A673 (cell line): Measurements from ENCODE around the gene MIEN1. TPM values are rescaled to one million over a fixed set of nuclear protein-coding genes. Genes with fewer than 3 reads are reported as not detected.

ENCODE experiments used
- BruUV-seq: library from RNA; stranded (reverse); fragments of 400-500 nt; replicated peaks from 2 replicates; lab custom pipeline; 2021; lab: Mats Ljungman, UMichigan
- CTCF ChIA-PET: fragments of 300-600 bp; sonication (Branson Sonifier 250); formaldehyde crosslinking; loops from one replicate; lab custom pipeline; 2022; ENCODE audit warnings: antibody characterized with exemption; lab: Charles Lee
- POLR2A ChIA-PET: fragments of 300-600 bp; sonication (Branson Sonifier 250); formaldehyde crosslinking; loops from one replicate; lab custom pipeline; 2022; ENCODE audit warnings: antibody characterized with exemption; ENCODE audit not compliant: low non-redundant PET; lab: Charles Lee
- DNase-seq: peaks from one replicate; pipeline ENCODE4 v3.0.0-alpha.2; 2015; ENCODE audit warnings: low spot score
- H3K27ac ChIP-seq: fragments of 200-600 bp; sonication (generic); 2 replicates; pipeline ENCODE4 v1.5.1; 2016; ENCODE audit warnings: mixed run types, low read depth, mild to moderate bottlenecking, mixed read lengths, antibody characterized with exemption, low read length; ENCODE audit not compliant: poor library complexity, severe bottlenecking
- H3K27me3 ChIP-seq: fragments of 200-600 bp; sonication (generic); replicated peaks from 2 replicates; pipeline ENCODE4 v1.6.1; 2017; ENCODE audit warnings: mixed run types, low read depth, mild to moderate bottlenecking, mixed read lengths, antibody characterized with exemption, low read length; ENCODE audit not compliant: insufficient read depth, poor library complexity
- H3K36me3 ChIP-seq: fragments of 200-600 bp; sonication (generic); 2 replicates; pipeline ENCODE4 v1.6.1; 2016; ENCODE audit warnings: mixed run types, mild to moderate bottlenecking, mixed read lengths, antibody characterized with exemption, low read length; ENCODE audit not compliant: insufficient read depth, poor library complexity, severe bottlenecking
- H3K4me1 ChIP-seq: fragments of 200-600 bp; sonication (generic); 2 replicates; pipeline ENCODE4 v1.6.1; 2017; ENCODE audit warnings: mixed run types, mild to moderate bottlenecking, mixed read lengths, antibody characterized with exemption, low read length; ENCODE audit not compliant: insufficient read depth, poor library complexity, severe bottlenecking
- H3K4me3 ChIP-seq: fragments of 200-600 bp; sonication (generic); 2 replicates; pipeline ENCODE4 v1.5.1; 2016; ENCODE audit warnings: low read depth, mixed run types, mild to moderate bottlenecking, mixed read lengths, low read length; ENCODE audit not compliant: poor library complexity, severe bottlenecking
- H3K9me3 ChIP-seq: fragments of 200-600 bp; sonication (generic); 2 replicates; pipeline ENCODE4 v1.6.1; 2016; ENCODE audit warnings: mixed run types, low read depth, mild to moderate bottlenecking, mixed read lengths, antibody characterized with exemption, low read length; ENCODE audit not compliant: poor library complexity, severe bottlenecking
- CTCF ChIP-seq: fragments of 300-800, 200-600 bp; sonication (generic); conservative IDR thresholded peaks from 2 replicates; pipeline ENCODE4 v1.5.1; 2017; ENCODE audit warnings: low read depth, mild to moderate bottlenecking, antibody characterized with exemption, low read length, moderate library complexity, mixed read lengths
- EZH2 ChIP-seq: fragments of 200-600 bp; sonication (generic); IDR thresholded peaks from 2 replicates; pipeline ENCODE4 v1.6.1; 2017; ENCODE audit warnings: borderline replicate concordance, low read depth, mild to moderate bottlenecking, mixed read lengths, antibody characterized with exemption, low read length; ENCODE audit not compliant: poor library complexity, severe bottlenecking
- intact Hi-C: fragments of 100-400 bp; cut with micrococcal nuclease; formaldehyde crosslinking; loops from one replicate; pipeline ENCODE4 v1.10.0; 2022; ENCODE audit not compliant: unreplicated experiment
- total RNA-seq: library from RNA; stranded (reverse); gene quantifications from 2 replicates; pipeline ENCODE4 v1.2.3, GENCODE V29; 2021

Gene MIEN1
- total RNA-seq, 1 experiment from 2014 or later, result 30.5 TPM

DNA sequence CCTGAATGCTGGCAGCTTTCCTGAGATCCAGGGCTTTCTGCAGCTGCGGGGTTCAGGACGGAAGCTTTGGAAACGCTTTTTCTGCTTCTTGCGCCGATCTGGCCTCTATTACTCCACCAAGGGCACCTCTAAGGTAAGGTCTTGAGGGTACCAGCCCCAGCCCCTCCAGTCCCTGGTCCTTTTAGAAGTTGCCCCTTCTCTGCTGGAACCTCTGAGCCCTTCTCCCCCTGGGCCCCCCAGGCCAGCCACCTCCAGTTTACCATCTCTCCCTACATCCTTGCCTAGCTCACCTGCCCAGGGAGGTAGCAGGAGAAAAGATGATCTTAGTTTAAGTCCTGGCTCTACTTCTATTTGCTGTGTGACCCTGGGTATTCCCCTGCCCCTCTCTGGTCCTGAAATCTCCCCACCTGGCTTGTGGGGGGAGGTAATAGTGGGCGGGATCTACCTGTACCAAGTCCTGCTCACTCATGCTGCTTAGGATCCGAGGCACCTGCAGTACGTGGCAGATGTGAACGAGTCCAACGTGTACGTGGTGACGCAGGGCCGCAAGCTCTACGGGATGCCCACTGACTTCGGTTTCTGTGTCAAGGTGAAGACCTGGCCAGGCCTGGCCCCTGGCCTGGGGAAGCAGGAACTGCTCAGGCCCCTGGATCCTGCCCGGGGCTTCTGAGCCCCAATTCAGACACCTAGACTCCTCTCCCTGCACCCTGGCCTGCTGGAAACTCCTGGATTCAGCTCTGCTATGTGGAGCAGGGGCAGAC lies 13.9 kb upstream of the MIEN1 start:
- BruUV-seq, result no TSS peak
- Histone ChIP-seq H3K27ac (no peak overlapping the region), H3K36me3 (no peaks in the 10 kb centered on the region), H3K9me3 (no peaks in the 10 kb centered on the region), H3K4me1 (no peaks in the 10 kb centered on the region), H3K27me3 (no peaks in the 10 kb centered on the region), H3K4me3 (no peak overlapping the region)
- CTCF ChIA-PET, result no interaction called here
- DNase-seq, result no peak
- TF ChIP-seq CTCF, result no peak
- TF ChIP-seq EZH2, result no peak
- POLR2A ChIA-PET, result interaction anchor here (0.6 kb wide), 1 partner anchor 1385 kb away, joined by 3 read pairs; no protein-coding TSS in a partner anchor
- intact Hi-C loops, result no loop called here

GRCh38 chr17:39742856-39743436 lies 12.6 kb upstream of the MIEN1 start:
- POLR2A ChIA-PET, result no interaction called here
- TF ChIP-seq CTCF (no peak), EZH2 (no peak)

DNA sequence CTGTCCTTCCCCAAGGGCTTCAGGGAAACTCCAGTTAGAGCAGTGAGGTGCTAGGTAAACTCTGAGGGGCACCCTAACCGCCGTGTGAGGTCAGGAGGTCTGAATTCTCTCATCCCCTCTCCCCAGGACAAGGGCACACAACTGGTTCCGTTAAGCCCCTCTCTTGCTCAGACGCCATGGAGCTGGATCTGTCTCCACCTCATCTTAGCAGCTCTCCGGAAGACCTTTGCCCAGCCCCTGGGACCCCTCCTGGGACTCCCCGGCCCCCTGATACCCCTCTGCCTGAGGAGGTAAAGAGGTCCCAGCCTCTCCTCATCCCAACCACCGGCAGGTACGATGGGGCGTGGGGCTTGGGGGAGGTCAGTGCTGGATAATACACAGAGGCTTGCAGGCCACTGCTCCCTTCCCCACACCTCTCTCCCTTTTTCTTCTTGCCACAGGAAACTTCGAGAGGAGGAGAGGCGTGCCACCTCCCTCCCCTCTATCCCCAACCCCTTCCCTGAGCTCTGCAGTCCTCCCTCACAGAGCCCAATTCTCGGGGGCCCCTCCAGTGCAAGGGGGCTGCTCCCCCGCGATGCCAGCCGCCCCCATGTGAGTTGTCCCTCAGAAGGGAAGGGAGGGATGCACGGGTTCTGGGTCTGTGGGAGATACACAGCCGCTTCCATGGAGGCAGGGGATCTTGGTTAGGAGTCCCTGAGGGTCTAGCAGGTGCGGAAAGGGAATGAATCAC lies 12.0 kb upstream of the MIEN1 start:
- ChIA-PET CTCF (no interaction called here), POLR2A (no interaction called here)

More at GRCh38 chr17:39742856-39743436, 12.6 kb upstream of the MIEN1 start:
- no peak for DNase-seq
- no peaks in the 10 kb centered on the region for H3K4me1 ChIP-seq
- CTCF ChIA-PET, result no interaction called here
- no peak overlapping the region for H3K4me3 ChIP-seq
- no peaks in the 10 kb centered on the region for H3K36me3 ChIP-seq
- intact Hi-C loops, result no loop called here
- no peaks in the 10 kb centered on the region for H3K27me3 ChIP-seq
- BruUV-seq, result no TSS peak
- no peak overlapping the region for H3K27ac ChIP-seq
- no peaks in the 10 kb centered on the region for H3K9me3 ChIP-seq

More for the DNA sequence above, 12.0 kb upstream of the MIEN1 start:
- BruUV-seq, result no TSS peak
- TF ChIP-seq EZH2, result no peak
- no peak for TF ChIP-seq CTCF
- Histone ChIP-seq H3K27me3 (no peaks in the 10 kb centered on the region), H3K9me3 (no peaks in the 10 kb centered on the region), H3K27ac (no peak overlapping the region), H3K4me1 (no peaks in the 10 kb centered on the region), H3K36me3 (no peaks in the 10 kb centered on the region), H3K4me3 (no peak overlapping the region)
- intact Hi-C loops, result no loop called here
- no peak for DNase-seq
